ENCODE data around the gene GRIK2. TPM values are rescaled to one million over a fixed set of nuclear protein-coding genes. Genes with fewer than 3 reads are reported as not detected.

Gene GRIK2
- total RNA-seq, 1 donor from 2014 or later, result 0.11 TPM

- intact Hi-C loops (cut with micrococcal nuclease), result no loop called here
- Mint-ChIP-seq H3K9me3 (peaks cover 2% of the 10 kb centered on the region), H3K27me3 (no peaks in the 10 kb centered on the region), H3K36me3 (ENCODE audit: low read depth) (no peaks in the 10 kb centered on the region), H3K27ac (no peak overlapping the region), H3K4me3 (no peak overlapping the region), H3K4me1 (no peaks in the 10 kb centered on the region)
- no peak for ATAC-seq (ENCODE audit: low read depth)
- ChIA-PET POLR2A (no interaction called here), CTCF (no interaction called here)
- DNase-seq, result no peak
- no peak for TF ChIP-seq CTCF (IDR thresholded peaks at IDR 0.05)
Measured at GRCh38 chr6:101544286-101544685, 150.8 kb downstream of the GRIK2 start.

DNA sequence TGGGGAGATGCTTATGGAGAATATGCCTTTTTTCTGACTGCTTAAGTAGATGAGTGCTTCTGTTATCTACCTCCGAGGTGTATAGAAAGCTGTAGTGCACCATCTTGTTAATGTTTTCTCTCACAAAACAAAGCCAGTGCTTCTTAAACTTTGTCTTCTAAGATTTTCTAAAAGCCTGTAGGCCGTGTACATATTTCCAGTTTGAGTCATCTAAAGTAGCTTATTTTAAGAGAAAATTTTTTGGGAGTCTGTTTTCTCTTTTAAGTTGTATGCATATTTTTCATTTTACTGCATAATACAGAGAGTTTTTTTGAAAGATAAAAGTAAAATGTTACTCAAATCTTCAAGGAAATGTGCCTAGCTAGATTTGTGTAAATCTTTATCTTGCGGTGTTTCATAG is 151.7 kb downstream of the GRIK2 start:
- Mint-ChIP-seq H3K27me3 (no peaks in the 10 kb centered on the region), H3K36me3 (ENCODE audit: low read depth) (no peaks in the 10 kb centered on the region), H3K27ac (no peak overlapping the region), H3K9me3 (peaks cover 2% of the 10 kb centered on the region), H3K4me1 (no peaks in the 10 kb centered on the region), H3K4me3 (no peak overlapping the region)
- DNase-seq (no peak), ATAC-seq (ENCODE audit: low read depth) (no peak)
- intact Hi-C loops (cut with micrococcal nuclease), result no loop called here
- POLR2A ChIA-PET, result no interaction called here
- TF ChIP-seq CTCF (IDR thresholded peaks at IDR 0.05), result no peak
- CTCF ChIA-PET, result no interaction called here

- Mint-ChIP-seq H3K36me3 (ENCODE audit: low read depth) (no peaks in the 10 kb centered on the region), H3K9me3 (no peaks in the 10 kb centered on the region), H3K4me3 (no peak overlapping the region), H3K27me3 (no peaks in the 10 kb centered on the region), H3K27ac (no peak overlapping the region), H3K4me1 (no peaks in the 10 kb centered on the region)
- ATAC-seq (ENCODE audit: low read depth) (no peak), DNase-seq (no peak)
- TF ChIP-seq CTCF (IDR thresholded peaks at IDR 0.05), result no peak
- CTCF ChIA-PET, result no interaction called here
- intact Hi-C loops (cut with micrococcal nuclease), result no loop called here
- POLR2A ChIA-PET, result no interaction called here
Measured at GRCh38 chr6:101550451-101550850, 156.9 kb downstream of the GRIK2 start.

DNA sequence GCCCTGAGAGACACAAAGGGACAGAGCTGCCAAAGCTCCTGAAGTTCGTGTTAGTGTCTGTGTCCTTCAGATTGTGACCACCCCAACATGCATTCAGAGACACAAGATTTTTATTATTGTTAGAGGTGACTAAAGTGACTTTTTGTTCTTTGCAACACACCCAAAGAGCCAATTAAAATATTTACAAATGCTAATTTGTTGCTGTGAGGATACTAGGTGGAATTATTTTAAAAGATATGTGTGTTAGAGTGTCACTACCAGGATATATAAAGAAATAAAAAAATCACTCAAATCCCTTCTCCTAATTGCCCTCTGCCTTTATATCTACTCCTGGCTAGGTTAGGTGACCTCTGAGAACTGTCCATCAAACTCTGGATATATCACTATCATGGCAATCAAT is 160.7 kb downstream of the GRIK2 start:
- Mint-ChIP-seq H3K4me3 (no peak overlapping the region), H3K27ac (no peak overlapping the region), H3K9me3 (no peaks in the 10 kb centered on the region), H3K4me1 (no peaks in the 10 kb centered on the region), H3K36me3 (ENCODE audit: low read depth) (no peaks in the 10 kb centered on the region), H3K27me3 (no peaks in the 10 kb centered on the region)
- DNase-seq, result no peak
- intact Hi-C loops (cut with micrococcal nuclease), result no loop called here
- ChIA-PET CTCF (no interaction called here), POLR2A (no interaction called here)
- no peak for ATAC-seq (ENCODE audit: low read depth)
- no peak for TF ChIP-seq CTCF (IDR thresholded peaks at IDR 0.05)

DNA sequence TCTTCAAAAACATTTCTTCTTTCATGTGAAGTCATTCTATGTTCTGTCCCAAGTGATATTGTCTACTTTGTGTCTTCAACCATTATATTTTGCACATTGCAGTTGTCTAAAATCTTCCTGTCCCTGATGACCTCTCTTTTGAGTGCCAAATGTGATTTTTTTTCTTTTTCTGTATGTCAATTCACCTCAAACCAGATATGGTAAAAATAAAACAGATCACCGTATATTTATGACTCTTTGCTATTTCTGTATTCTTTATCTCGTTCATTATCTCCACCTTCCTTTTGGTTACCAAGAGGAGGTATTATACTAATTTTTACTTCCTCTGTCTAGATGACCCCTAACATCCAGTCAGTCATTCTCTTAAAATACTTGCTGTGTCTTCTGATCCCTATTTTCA is 165.2 kb downstream of the GRIK2 start:
- H3K27me3 Mint-ChIP-seq, result no peaks in the 10 kb centered on the region
- no peak for TF ChIP-seq CTCF (IDR thresholded peaks at IDR 0.05)
- H3K9me3 Mint-ChIP-seq, result no peaks in the 10 kb centered on the region
- CTCF ChIA-PET, result no interaction called here
- no peak overlapping the region for H3K4me3 Mint-ChIP-seq
- no peak for ATAC-seq (ENCODE audit: low read depth)
- no peak overlapping the region for H3K27ac Mint-ChIP-seq
- DNase-seq, result no peak
- intact Hi-C loops (cut with micrococcal nuclease), result no loop called here
- H3K4me1 Mint-ChIP-seq, result no peaks in the 10 kb centered on the region
- POLR2A ChIA-PET, result no interaction called here
- H3K36me3 Mint-ChIP-seq (ENCODE audit: low read depth), result no peaks in the 10 kb centered on the region
